NCI-H2227 (cell line): ENCODE measurements around the gene BAIAP2L1.
"Not testable (repeated sequence)": the region's sequence is repeated elsewhere in the genome, so short reads cannot be mapped to it uniquely, and the experiment has no call there.

Experiments used
- DNase-seq: peaks from one replicate; lab custom pipeline; 2025; ENCODE audit not compliant: unreplicated experiment; lab: John Stamatoyannopoulos, UW

BAIAP2L1 gene

GRCh38 chr7:98400542-98401340, at the start of gene BAIAP2L1:
TSS of gene BAIAP2L1 (minus strand) at chr7:98401090. CDS start at chr7:98400852, 238 bp downstream.
- DNase-seq, result peak; percentile 94

- DNase-seq, result no peak
Measured at GRCh38 chr7:98448766-98449165, 47.9 kb upstream of the BAIAP2L1 start.

DNA sequence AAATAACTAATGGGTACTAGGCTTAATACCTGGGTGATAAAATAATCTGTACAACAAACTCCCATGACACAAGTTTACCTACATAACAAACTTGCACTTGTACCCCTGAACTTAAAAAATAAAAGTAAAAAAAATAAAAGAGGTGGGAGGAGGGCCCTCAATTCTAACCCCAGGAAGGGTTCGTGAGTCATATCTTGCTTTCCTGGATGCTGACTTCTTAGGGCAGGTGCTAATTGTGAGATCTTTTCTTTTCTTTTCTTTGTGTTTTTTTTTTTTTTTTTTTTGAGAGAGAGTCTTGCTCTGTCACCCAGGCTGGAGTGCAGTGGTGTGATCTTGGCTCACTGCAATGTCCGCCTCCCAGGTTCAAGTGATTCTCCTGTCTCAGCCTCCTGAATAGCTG, 40.1 kb upstream of the BAIAP2L1 start:
- not testable (repeated sequence) for DNase-seq

DNA sequence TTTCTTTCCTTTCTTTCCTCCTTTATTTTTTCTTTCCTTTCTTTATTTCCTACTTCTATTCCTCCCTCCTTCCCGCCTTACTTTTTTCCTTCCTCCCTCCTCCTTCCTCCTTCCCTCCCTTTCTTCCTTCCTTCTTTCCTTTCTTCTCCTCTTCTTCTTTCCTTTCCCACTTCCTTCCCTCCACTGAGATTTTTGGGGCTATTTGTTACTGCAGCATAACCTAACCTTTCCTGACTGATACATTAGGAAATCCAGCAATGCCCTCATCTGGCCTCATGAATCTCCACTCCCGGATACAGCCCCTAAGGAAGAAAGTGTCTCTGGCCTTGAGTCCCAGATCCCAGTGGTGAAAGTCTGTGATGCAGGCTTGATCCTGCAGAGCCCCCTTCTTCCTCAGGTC, 38.6 kb upstream of the BAIAP2L1 start:
- DNase-seq, result no peak

GRCh38 chr7:98434087-98434486, 33.2 kb upstream of the BAIAP2L1 start:
- DNase-seq, result no peak

- DNase-seq, result no peak
Measured at GRCh38 chr7:98429799-98430198, 28.9 kb upstream of the BAIAP2L1 start.

DNA sequence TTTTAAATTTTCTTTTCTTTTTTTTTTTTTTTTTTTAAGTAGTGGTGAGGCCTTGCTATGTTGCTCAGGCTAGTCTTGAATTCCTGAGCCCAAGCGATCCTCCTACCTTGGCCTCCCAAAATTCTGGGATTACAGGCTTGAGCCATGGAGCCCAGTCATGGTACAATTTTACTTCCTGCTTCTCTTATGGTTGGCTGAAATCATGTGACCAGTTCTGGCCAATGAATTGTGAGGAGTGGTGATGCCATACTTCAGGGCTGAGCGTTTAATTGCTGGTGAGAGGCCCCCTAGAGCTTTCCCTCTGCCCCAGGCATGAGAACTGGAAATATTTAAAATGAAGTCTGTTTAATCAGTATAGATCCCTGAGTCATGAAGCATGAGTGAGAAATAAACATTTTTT, 22.2 kb upstream of the BAIAP2L1 start:
- DNase-seq, result peak; percentile 21

DNA sequence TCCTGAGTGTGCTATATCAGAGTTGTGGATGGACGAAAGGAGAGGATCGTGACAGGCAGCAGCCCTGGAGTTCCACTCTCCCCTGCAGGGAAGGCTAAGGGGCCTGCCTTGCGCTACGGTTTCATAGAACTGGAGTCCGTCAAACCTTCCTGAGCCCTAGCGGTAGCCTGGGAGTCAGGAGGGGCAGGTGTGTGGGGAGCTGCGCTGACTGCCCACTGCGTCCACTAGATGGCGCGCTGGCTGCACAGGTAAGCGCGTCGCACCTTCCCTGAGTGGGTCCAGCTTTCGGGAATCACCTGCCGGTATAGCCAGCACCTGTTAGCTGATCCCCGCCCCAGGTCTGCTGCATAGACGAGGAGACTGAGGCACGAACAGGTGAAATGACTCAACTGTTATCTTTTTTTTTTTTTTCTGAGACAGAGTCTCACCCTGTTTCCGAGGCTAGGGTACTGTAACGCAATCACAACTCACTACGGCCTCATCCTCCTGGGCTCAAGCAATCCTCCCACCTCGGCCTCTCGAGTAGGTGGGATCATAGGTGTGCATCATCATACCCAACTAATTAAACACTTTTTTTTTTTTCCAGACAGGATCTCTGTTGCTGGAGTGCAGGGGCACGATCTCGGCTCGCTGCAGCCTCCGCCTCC, 20.2 kb upstream of the BAIAP2L1 start:
- peak; percentile 84 for DNase-seq

DNA sequence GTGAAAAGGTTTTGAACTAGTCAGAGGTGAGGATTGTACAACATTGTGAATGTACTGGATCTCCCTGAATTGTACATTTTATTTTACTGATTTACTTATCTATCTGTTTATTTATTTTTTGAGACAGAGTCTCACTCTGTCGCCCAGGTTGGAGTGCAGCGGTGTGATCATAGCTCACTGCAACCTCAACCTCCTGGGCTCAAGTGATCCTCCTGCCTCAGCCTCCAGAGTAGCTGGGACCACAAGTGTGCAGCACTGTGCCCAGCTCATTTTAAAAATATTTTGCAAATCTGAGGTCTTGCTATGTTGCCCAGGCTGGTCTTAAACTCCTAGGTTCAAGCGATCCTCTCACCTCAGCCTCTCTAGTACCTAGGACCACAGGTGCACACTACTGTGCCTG, 19.1 kb upstream of the BAIAP2L1 start:
- DNase-seq, result not testable (repeated sequence)

DNA sequence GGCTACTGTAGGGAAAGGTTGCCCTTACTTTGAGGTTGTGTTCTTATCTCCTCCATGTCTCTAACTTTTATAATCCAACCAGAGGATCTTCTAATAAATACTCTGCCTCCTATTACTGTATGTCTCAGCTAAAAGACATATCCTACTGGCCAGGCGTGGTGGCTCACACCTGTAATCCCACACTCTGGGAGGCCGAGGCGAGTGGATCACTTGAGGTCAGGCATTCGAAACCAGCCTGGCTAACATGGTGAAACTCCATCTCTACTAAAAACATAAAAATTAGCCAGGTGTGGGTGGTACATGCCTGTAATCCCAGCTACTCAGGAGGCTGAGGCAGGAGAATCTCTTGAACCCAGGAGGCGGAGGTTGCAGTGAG, 18.4 kb upstream of the BAIAP2L1 start:
- DNase-seq, result not testable (repeated sequence)

- DNase-seq, result no peak
Measured at GRCh38 chr7:98418636-98419315, 17.9 kb upstream of the BAIAP2L1 start.

- no peak for DNase-seq
Measured at GRCh38 chr7:98418271-98418635, 17.4 kb upstream of the BAIAP2L1 start.

DNA sequence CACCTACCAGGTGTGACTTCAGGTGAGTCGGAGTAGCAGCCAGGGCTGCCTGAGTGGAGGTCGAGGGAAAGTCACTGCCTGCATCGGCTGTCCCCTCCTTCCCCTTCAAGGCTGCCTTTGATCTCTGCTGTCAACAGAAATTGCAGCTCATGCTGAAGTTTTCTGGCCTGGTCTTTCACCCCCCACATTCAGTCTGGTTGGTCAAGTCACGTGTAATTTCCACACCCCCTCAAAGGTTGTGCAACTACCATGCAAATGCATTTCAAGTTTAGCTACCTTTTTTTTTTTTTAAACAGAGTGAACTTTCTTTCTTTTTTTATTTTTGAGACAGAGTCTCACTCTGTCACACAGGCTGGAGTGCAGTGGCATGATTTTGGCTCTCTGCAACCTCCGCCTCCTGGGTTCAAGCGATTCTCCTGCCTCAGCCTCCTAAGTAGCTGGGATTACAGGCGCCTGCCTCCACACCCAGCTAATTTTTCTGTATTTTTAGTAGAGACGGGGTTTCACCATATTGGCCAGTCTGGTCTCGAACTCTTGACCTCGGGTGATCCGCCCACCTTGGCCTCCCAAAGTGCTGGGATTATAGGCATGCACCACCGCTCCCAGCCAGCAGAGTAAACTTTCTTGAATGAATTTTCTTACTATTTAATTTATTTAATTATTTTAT, 16.8 kb upstream of the BAIAP2L1 start:
- not testable (repeated sequence) for DNase-seq

GRCh38 chr7:98414205-98414900, 13.5 kb upstream of the BAIAP2L1 start:
- DNase-seq, result no peak

GRCh38 chr7:98413655-98414054, 12.8 kb upstream of the BAIAP2L1 start:
- not testable (repeated sequence) for DNase-seq

DNA sequence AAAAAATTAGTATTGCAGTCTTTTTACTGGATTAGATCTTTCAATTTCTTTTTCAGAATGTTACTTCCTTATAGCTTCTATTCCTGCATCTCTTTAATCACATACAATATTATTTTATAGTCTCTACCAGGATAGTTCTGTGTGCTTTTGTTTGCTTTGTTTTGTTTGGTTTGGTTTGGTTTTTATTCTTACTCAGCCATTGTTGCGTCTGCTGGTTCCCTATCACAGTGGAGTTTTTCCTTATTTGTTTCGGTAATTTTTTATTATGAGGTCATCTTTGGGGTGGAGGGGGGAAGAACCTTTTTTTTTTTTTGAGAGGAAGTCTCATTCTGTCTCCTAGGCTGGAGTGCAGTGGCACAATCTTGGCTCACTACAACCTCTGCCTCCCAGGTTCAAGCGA, 9.0 kb upstream of the BAIAP2L1 start:
- no peak for DNase-seq

GRCh38 chr7:98408146-98408545, 7.3 kb upstream of the BAIAP2L1 start:
- DNase-seq, result not testable (repeated sequence)

DNA sequence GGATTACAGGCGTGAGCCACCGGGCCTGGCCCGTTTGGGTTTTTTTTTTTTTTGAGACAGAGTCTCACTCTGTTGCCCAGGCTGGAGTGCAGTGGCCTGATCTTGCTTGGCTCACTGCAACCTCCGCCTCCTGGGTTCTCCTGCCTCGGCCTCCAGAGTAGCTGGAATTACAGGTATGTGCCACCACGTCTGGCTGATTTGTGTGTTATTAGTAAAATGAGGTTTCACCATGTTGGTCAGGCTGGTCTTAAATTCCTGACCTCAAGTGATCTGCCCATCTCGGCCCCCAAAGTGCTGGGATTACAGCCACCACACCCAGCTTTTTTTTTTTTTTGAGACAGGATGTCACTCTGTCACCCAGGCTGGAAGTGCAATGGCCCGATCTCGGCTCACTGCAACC, 5.9 kb upstream of the BAIAP2L1 start:
- DNase-seq, result no peak

DNA sequence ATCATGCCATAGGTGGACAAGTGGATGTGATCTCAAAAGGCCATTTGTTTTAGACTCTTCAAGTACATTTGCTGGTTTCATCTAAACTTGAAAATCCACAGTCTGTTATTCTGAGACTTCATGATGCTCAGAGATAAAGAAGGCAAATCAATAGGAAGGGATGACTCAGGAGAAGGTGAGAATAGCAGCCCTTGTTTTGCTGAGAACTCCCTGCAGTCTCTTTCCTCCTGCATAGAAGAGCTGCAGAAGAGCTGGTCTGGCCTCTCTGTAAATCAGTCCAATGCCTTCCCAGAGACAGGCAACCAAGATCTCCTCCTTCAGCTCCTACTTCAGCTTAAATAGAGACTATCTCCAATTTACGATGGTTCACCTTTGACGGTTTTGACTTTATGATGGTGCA, 4.0 kb upstream of the BAIAP2L1 start:
- DNase-seq, result no peak

DNA sequence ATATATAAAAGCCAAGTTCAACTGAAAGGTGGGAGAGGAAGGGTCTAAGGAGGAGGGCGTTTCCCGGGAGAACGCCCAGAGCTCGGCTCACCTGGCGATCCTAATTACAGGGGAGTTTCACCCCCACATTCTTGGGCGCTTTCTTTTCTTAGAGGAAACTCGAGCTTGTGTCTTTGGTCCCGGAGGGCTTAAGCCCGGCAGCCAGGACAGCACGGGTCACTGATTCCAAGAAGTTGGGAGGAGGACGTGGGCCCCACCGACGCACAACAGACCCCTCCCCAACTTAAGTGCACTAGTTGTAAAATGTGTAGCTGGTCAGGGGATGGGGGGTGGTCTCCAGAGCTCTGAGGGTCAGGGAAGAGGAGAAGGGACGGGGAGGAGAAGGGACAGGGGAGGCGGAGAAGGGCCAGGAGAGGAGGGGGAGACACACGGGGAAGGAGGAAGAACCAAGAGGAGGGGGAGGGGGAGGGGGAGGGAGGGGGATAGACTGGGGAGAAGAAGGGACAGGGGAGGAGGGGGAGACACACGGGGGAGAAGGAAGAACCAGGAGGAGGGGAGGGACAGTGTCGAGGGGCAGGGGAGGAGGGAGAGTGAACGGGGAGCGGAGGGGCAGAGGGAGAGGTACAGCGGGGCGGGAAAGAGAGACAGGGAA, 874 bp downstream of the BAIAP2L1 start:
- peak; percentile 61 for DNase-seq
